GM21390 (cell line): ENCODE measurements around the gene CNPY2.
"Not testable (repeated sequence)": the region's sequence is repeated elsewhere in the genome, so short reads cannot be mapped to it uniquely, and the experiment has no call there.

ENCODE experiments used
- ATAC-seq: cut with Tn5 transposase; IDR thresholded peaks from one replicate; pipeline ENCODE4 v1.9.1; 2021; ENCODE audit not compliant: unreplicated experiment

CNPY2 gene

GRCh38 chr12:56315622-56316473 is at the start of gene CNPY2:
TSS of gene CNPY2 (minus strand) at chr12:56315988. CDS start at chr12:56315217, 771 bp downstream.
- peak; percentile 94 for ATAC-seq

DNA sequence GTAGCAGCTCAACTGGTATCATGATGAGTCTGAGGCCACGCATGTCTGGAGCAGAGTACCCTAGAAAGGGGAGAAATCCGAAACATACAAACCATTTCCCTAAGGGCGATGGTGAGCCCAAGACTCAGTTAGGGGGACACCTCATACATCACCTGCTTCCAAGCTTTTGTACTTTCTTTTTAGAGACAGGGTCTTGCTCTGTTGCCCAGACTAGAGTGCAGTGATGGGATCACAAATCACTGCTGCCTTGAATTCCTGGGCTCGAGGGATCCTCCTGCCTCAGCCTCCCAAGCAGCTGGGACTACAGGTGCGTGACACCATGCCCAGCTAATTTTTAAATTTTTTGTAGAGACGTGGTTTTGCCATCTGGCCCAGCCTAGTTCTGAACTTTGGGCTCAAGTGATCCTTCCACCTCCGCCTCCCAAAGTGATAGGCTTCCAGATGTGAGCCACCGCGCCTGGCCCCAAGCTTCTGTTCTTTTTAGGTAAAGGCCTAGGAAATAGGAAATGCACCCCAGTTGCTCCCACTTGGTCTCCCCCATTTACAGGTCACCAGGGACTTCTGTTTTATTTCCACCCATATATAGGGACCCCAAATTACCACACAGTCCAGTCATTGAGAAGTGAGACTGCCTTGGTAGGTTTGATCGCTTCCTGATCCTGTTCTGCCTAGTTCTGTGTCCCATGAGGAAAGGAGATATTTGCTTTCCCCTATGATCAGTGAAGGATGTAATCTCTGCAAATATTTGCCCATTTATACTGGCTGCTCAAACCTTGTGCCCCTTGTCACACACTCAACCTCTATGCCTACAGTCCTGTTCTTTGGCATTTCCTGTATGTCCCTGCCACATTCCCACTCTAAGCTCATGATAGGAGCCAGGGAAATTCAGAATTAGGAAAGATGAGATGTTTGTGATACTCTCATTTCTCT is 46.6 kb upstream of the CNPY2 start, which contains the start of gene APOF:
Gene APOF, minus strand, starts transcription at position 728 of the 930 bp plus-strand sequence. Its CDS starts 112 bp downstream, at position 616.
- ATAC-seq: no peak

- no peak for ATAC-seq
Measured at GRCh38 chr12:56361487-56362129, 45.8 kb upstream of the CNPY2 start.

DNA sequence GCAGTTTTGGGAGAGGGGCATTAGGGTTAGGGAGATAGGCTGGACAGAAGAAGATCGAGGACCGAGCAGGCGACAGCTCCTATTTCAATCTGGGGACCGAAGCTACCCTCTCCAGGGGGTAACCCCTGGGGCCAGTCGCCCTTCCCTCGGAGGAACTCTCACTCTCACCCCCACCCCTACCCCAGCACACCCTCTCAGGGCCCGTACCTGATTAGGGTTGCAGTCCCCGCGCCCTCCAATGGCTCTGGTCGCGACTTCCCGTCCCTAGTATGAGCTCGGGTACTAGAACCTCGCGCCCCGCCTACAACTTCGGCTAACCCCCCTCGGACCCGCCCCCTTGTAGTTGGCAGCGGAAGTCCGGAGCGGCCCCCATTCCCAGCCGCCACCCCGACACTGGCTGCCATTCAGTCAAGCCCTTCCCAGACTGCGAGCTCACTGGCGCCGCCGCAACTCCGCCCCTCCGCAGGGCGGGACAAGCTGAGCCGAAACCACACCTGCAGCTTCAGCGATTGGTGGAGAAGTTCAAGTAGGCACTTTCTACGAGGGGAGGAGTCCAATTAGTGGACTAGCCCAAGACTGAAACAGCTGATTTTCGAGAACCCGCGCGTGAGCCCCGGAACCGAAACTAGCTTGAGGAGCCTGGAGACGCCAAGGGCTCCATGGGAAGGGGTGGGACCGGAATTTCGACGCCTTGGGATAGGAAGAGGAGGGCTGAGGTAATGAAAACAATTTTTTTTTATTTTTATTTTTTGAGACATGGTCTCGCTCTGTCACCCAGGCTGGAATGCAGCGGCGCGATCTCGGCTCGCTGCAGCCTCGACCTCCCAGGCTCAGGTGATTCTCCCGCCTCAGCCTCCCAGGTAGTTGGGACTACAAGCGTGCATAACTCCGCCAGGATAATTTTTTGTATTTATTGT is 44.3 kb upstream of the CNPY2 start, which contains the start of gene STAT2:
Gene STAT2, minus strand, starts transcription at position 257 of the 917 bp plus-strand sequence. CDS start 3,536 bp downstream, outside the sequence.
- peak; percentile 92 for ATAC-seq

- ATAC-seq: no peak
Measured at GRCh38 chr12:56358836-56359532, 43.2 kb upstream of the CNPY2 start.

DNA sequence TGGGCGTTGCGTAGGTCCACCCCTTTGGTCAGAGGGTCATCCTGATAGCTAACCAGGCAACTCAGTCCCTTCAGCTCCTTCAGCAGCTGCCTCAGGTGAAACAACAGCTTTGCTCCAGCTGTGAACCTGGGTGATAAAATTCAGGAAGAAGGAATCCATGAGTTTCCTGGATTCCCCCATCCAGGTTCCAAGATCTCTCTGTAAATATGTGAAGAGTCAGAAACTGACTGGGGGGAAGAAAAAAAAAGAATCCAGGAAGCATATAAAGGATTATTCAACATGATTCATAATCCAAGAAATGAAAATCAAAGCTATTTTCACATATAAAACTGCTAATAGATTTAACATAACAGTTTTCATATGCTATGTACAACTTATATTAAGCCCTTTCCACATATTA is 35.5 kb upstream of the CNPY2 start:
- no peak for ATAC-seq

DNA sequence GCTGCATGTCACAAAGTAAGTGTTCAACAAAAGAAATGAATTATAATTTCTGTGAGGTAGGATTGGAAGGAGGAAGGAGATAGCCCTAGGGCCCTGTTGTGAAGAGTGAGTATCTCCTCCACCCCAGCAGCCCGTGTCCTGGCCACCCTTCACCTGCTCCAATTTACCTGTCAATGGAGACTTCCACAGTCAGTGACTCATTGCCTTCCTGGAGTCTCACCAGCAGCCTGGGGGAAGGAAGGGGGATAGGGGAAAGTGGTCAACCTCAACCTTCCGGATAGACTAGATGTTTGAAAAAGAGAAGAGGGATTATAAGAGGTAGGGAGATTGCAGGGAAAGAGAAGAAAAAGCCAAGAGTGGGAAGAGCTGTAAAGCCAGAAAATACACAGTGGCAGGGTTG is 34.9 kb upstream of the CNPY2 start:
- ATAC-seq: no peak

DNA sequence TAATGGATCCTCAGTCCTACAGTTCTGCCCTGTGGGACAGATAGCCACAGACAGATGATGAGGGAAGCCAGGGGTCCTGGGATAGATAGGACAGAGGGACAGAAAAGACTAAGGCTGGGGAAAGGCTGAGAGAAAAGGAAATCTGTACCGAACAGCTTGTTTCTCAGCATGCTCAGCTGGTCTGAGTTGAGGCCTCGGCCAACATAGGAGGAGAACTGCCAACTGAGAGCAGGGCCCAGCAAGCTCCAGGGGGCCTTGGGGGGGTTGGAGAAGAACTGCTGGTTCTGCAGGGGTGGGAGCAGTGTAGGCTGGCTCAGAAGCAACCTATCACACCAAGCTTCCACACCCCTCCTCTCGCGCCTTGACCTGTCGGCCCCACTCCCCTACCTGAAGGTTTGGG is 33.0 kb upstream of the CNPY2 start:
- no peak for ATAC-seq

- not testable (repeated sequence) for ATAC-seq
Measured at GRCh38 chr12:56347255-56347654, 31.5 kb upstream of the CNPY2 start.

DNA sequence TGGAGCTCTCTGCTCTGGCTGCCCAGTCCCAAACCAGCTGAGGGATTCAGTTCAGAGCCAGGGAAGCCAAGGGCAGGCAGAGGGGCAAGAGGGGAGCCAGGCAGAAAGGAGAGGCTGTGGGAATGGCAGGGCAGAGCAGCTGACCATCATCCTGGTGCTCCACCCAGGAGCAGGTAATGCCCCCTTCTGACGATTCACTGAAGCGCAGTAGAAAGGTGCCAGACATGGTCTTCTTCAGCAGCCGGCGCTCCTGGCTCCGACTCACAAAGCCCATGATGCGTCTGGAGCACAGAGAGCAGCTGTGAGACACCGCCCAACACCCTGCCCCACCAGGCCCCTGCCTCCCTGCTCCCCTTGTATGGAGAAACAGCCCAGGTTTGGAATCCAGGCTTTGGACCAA is 30.9 kb upstream of the CNPY2 start:
- no peak for ATAC-seq

DNA sequence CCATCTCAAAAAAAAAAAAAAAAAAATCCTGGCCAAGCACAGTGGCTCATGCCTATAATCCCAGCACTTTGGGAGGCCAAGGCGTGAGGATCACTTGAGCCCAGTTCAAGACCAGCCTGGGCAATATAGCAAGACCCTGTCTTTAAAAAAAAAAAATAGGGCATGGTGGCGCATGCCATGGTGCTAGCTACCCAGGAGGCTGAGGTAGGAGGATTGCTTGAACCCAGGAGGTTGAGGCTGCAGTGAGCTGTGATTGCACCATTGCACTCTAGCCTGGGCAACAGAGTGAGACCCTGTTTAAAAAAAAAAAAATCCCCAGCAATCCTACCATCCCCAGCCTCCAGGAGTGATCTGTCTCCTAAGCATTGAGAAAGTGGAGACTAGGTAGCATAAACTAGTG is 26.5 kb upstream of the CNPY2 start:
- not testable (repeated sequence) for ATAC-seq

- no peak for ATAC-seq
Measured at GRCh38 chr12:56341616-56342015, 25.8 kb upstream of the CNPY2 start.

GRCh38 chr12:56339158-56339422 is 23.3 kb upstream of the CNPY2 start:
- ATAC-seq: no peak

GRCh38 chr12:56338308-56339157 is 22.7 kb upstream of the CNPY2 start, which contains the start of gene IL23A:
TSS of gene IL23A (plus strand) at chr12:56338884. CDS start at chr12:56339045, 161 bp downstream.
- no peak for ATAC-seq

DNA sequence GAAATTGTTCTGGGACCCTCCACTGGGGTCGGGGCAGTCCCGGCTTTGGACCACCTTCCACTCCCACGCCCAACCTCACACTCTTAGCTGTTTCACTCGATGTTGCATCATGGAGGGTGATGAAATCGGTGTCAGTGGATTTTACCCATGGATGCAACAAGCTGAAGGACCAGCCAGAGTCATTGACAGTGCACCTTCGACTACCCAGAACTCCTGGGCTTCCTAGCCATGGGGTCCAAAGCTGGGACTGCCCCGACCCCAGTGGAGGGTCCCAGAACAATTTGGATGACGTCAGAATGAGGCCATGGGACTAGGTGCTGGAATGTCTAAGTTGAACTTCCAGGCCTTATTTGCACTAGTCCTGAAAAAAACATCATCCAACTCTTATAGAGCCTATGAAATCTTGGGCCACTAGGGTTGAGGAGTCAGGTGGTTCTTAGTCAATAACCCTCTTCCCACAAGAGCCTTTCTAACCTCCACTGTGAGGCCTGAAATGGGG is 22.0 kb upstream of the CNPY2 start:
- no peak for ATAC-seq

GRCh38 chr12:56336361-56337167 is 20.8 kb upstream of the CNPY2 start:
- ATAC-seq: no peak

DNA sequence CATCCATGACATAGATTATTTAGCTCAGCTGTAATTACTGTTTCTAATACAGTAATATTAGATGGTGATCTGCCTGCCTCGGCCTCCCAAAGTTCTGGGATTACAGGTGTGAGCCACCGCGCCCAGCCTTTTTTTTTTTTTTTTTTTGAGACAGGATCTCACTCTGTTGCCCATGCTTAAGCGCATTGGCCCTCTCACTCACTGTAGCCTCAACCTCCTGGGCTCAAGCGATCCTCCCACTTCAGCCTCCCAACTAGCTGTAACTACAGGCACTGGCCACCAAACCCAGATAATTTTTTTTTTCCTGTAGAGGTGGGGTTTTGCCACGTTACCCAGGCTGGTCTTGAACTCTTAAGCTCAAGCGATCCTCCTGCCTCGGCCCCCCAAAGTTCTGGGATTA is 19.7 kb upstream of the CNPY2 start:
- not testable (repeated sequence) for ATAC-seq

DNA sequence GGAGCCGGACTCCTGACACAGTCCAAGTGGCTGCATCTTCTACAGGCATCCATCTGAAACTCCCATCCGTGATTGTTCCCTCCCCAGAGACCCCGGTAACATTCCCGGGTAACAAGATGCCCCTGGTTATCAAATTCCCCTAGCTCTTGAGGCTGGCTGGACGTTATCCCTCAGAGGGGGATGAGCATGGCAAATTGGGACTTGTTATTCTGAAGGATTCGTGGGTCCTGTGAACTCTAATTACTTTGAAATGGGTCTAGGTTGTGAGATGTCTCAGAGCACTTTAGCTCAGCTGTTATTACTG is 18.7 kb upstream of the CNPY2 start:
- no peak for ATAC-seq
